Measurements from ENCODE around the gene ACTN2. TPM values are rescaled to one million over a fixed set of nuclear protein-coding genes. Genes with fewer than 3 reads are reported as not detected.

The ACTN2 gene
- polyA plus RNA-seq, 3 donors: 0.07 TPM; not detected in 2

- Histone ChIP-seq H3K27ac (ENCODE audit: low read depth in 1 of 2, low read length in 2 of 2) (no peak overlapping the region), H3K79me2 (ENCODE audit: insufficient read depth, low read length) (no peaks in the 10 kb centered on the region), H3K9ac (ENCODE audit: insufficient read depth, low read length, poor library complexity, severe bottlenecking) (no peak overlapping the region), H3K36me3 (replicated peaks in 1 of 2; ENCODE audit: control insufficient read depth in 1 of 2, insufficient read depth in 2 of 2, low read length in 2 of 2) (no peaks in the 10 kb centered on the region), H3K27me3 (ENCODE audit: control insufficient read depth in 2 of 2, insufficient read depth in 2 of 2, low read length in 2 of 2) (no peaks in the 10 kb centered on the region), H2AFZ (ENCODE audit: insufficient read depth, low read depth, low read length, poor library complexity, severe bottlenecking) (no peak overlapping the region), H4K20me1 (ENCODE audit: insufficient read depth, low read length) (no peaks in the 10 kb centered on the region), H3K4me1 (ENCODE audit: control insufficient read depth in 1 of 2, insufficient read depth in 2 of 2, low read length in 2 of 2) (no peaks in the 10 kb centered on the region), H3K4me3 (replicated peaks in 1 of 3; ENCODE audit: low read depth in 2 of 3, low read length in 3 of 3) (no peak overlapping the region), H3K9me3 (replicated peaks in 1 of 2; ENCODE audit: control insufficient read depth in 1 of 2, insufficient read depth in 1 of 2, low read length in 2 of 2) (no peaks in the 10 kb centered on the region), H3K4me2 (replicated peaks; ENCODE audit: extremely low read depth, low read length, poor library complexity, severe bottlenecking) (no peak overlapping the region)
- Mint-ChIP-seq H3K27ac (no peak overlapping the region), H3K27me3 (ENCODE audit: low read depth in 3 of 3) (peaks cover 0 to 6% (median 2%) of the 10 kb centered on the region in 3 donors), H3K4me1 (no peaks in the 10 kb centered on the region), H3K4me3 (no peak overlapping the region), H3K36me3 (no peaks in the 10 kb centered on the region), H3K9me3 (peaks cover 0 to 6% (median 0%) of the 10 kb centered on the region in 7 donors)
- TF ChIP-seq CTCF (IDR thresholded peaks at IDR 0.05): no peak
- 50% methylated on average over 1 of the region's 8 CpGs for WGBS (ENCODE audit: insufficient coverage)
- intact Hi-C loops (cut with micrococcal nuclease): no loop called here
- DNase-seq: no peak
Measured at GRCh38 chr1:236734141-236734765, 48.0 kb downstream of the ACTN2 start.

DNA sequence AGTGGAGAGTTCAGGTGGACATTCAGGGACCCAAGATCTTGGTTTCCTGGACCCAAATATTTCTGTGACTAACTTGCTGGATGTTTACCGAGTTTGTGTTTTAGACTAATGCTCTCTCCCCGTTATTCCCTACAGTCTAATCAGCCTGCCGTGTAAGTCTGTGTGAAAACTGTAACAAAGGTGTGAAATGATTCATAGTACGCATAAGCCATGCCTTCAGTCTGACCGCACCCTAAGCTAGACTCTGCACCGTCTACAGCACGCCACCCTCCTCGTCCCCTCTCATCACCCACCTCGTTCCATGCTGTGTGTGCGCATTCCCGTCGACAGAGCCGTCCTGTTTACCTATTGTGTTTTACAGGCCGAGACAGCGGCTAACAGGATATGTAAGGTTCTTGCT is 50.5 kb downstream of the ACTN2 start:
- Histone ChIP-seq H3K4me3 (replicated peaks in 1 of 3; ENCODE audit: low read depth in 2 of 3, low read length in 3 of 3) (no peak overlapping the region), H3K27me3 (ENCODE audit: control insufficient read depth in 2 of 2, insufficient read depth in 2 of 2, low read length in 2 of 2) (no peaks in the 10 kb centered on the region), H3K79me2 (ENCODE audit: insufficient read depth, low read length) (no peaks in the 10 kb centered on the region), H3K36me3 (replicated peaks in 1 of 2; ENCODE audit: control insufficient read depth in 1 of 2, insufficient read depth in 2 of 2, low read length in 2 of 2) (no peaks in the 10 kb centered on the region), H3K9ac (ENCODE audit: insufficient read depth, low read length, poor library complexity, severe bottlenecking) (no peak overlapping the region), H2AFZ (ENCODE audit: insufficient read depth, low read depth, low read length, poor library complexity, severe bottlenecking) (no peak overlapping the region), H4K20me1 (ENCODE audit: insufficient read depth, low read length) (no peaks in the 10 kb centered on the region), H3K27ac (ENCODE audit: low read depth in 1 of 2, low read length in 2 of 2) (no peak overlapping the region), H3K4me1 (ENCODE audit: control insufficient read depth in 1 of 2, insufficient read depth in 2 of 2, low read length in 2 of 2) (no peaks in the 10 kb centered on the region), H3K4me2 (replicated peaks; ENCODE audit: extremely low read depth, low read length, poor library complexity, severe bottlenecking) (no peak overlapping the region), H3K9me3 (replicated peaks in 1 of 2; ENCODE audit: control insufficient read depth in 1 of 2, insufficient read depth in 1 of 2, low read length in 2 of 2) (no peaks in the 10 kb centered on the region)
- Mint-ChIP-seq H3K36me3 (no peaks in the 10 kb centered on the region), H3K9me3 (peaks cover 0 to 8% (median 0%) of the 10 kb centered on the region in 7 donors), H3K4me1 (no peaks in the 10 kb centered on the region), H3K27ac (no peak overlapping the region), H3K4me3 (no peak overlapping the region), H3K27me3 (ENCODE audit: low read depth in 3 of 3) (peaks cover 0 to 6% (median 2%) of the 10 kb centered on the region in 3 donors)
- intact Hi-C loops (cut with micrococcal nuclease): no loop called here
- no CpG with 5 or more reads among the region's 15 CpGs for WGBS (ENCODE audit: insufficient coverage)
- no peak for TF ChIP-seq CTCF (IDR thresholded peaks at IDR 0.05)
- DNase-seq: no peak

Data from CD14-positive monocyte (primary cell).